Iris pigment epithelial cell (primary cell): Measurements from ENCODE around the gene ZNG1B.
"Not testable (repeated sequence)": the region's sequence is repeated elsewhere in the genome, so short reads cannot be mapped to it uniquely, and the experiment has no call there.

Experiments used
- DNase-seq: peaks from one replicate; pipeline ENCODE4 v3.0.0-alpha.2; 2011; ENCODE audit warnings: low read depth

Gene ZNG1B

DNA sequence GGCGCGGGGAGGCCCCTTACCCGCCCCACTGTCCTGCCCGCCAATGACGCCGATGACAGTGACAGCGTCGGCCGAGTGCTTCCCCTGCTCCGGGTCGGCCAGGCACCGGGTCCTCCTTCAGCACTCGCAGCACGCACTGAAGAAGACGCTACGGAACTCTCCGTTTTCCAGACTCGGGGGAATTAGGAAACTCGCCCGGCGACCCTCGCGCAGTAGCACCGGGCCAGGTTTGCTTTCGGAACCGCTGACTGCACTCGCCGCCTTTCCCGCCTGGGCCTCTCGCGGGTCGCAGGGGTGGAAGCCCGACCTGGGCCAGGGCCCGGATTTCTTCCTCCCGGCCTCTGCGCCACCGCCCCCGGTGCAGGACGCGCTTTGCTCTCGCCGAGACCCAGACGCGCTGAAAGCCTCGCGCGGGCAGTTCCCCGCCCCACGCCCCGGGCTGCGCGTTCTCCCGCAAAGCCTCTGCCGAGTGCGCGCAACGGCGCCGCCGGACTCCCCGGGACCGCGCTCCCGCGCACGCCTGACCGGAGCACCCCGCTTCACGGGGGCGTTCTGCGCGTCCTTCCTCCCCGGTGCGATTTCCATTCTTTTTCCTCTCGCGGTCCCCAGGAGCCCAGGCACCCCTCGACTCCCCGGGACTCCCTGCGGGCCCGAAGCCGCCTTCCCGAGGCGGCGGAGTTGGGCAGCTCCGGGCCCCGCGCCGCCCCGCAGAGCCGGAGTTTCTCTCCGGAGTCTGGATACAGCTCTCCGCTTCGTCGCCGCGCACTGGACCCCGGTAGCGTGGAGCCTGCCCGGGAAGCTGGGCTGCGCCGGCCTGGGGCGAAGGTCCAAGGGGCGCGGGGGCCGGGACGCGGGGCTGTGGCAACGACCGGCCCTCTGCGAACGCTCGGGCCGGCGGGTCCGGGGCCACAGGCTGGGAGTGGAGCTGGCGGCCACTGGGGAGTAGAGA is 65.9 kb downstream of the ZNG1B start:
- peak; percentile 8 for DNase-seq

DNA sequence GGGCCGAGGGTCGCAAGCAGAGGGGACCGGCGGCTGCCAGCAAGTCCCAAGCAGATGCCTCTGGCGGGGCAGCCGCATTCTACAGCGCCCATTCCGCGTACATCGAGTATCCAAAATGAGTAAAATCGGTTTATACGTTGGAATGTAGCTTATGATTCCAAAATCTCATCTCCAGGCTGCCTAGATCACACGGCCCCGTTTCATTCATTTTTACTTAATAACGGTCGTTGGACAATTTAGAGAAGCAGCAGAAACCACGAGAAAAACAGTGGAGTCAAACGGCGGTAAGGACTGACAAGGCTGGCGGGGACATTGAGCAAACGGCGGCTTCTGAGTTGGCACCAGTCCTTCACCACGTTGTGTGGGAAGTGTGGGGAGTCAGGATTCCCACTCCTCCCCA is 66.6 kb downstream of the ZNG1B start:
- DNase-seq, result not testable (repeated sequence)

DNA sequence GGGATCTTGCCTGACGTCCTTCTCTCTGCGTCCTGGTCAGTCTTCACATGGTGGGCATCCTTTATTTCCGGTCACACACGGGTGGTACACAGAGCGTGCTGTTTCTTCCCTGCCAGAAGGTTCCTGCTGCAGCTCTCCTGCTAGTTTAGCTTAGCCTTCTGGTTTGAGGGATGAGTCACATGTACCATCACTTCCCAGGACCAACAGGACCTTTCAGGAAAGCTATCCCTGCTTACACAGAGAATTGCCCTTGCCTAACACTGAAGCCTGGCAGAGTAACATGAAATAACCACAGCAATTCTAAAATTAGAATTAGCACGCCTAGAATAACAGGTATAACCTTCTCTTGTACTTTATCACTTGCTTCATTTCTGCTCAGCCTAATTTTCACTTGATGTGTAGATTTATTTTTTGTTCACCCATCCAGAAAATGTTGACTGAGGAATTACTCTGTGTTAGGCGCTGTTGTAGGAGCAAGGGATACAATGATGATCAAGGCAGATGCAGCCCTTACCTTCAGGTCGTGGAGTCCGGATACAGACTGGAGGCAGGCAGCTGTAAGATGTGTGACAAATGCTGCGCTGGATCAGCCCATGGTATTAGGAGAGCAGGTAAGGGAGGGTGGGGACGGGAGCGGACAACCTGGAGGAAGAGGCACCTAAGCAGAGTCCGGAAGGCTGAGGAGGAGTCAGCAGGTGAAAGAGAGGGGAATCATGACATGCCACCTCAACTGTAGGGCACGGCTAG is 70.1 kb downstream of the ZNG1B start:
- not testable (repeated sequence) for DNase-seq

DNA sequence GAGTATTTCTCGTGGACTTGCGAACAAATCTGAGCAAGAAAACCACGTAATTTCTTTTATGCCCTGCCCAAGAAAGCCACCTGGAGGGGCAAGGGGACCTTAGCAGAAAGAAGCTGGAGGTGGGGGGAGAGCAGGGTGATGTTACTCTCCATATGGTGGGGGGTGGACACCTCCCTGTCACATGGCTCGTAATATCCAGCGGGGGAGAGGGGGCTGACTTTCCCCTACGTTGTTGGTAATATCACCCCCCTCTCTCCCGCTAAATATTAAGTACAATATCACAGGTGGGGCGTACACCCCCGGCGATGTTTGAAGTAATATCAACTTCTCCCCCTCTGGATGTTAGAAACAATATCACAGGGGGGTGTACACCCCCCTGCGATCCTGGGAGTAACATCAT is 70.7 kb downstream of the ZNG1B start:
- DNase-seq, result not testable (repeated sequence)

DNA sequence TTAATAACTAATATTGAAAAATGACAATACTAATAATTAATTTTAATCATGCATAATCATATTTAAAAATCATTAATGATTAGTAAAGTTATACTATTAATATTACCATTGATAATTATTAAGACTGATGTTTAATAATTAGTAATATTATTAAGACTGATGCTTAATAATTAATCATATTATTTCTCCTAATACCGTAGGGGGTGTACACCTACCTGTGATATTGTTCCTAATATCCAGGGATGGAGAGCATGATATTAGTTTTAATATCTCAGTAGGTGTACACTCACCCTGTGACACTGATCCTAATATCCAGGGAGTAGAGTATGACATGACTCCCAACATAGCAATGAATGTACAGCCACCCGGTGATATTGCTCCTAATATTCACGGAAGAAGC is 73.4 kb downstream of the ZNG1B start:
- not testable (repeated sequence) for DNase-seq

DNA sequence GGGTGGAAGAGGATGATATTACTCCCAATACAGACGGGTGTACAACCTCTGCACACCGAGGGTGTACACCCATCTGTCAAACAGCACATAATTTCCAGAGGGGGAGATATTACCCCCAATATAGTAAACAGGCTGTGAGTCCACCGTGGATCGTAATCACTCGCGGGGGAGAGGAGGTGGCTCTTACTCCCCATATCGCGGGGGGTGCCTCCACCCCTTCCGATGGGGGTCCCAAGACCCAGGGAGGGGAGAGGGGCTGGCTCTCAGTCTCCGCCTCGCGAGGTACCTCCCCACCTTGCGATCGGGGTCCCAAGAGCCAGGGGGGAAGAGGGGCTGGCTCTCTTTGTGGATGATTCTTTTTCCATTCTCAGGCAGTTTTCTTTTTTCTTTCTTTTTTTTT is 74.4 kb downstream of the ZNG1B start:
- DNase-seq, result not testable (repeated sequence)

DNA sequence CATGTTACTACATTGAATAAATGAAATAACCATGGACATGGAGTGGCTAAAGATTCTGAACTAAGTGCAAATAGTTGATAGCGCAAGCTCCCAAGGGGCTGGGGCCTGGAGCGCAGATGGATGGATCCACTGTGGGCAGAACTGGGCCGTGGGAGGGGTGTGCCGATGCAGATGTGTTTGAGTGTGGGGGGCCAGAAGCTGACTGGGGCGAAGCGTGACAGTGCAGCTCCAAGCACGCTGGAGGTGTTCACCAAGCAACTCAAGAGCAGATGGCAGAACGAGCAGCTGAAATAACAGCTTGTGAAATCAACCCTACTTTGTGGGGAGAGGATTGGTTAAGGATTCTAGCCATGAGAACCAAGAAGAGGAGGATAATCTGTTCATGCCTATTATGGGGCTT is 78.0 kb downstream of the ZNG1B start:
- DNase-seq, result not testable (repeated sequence)

DNA sequence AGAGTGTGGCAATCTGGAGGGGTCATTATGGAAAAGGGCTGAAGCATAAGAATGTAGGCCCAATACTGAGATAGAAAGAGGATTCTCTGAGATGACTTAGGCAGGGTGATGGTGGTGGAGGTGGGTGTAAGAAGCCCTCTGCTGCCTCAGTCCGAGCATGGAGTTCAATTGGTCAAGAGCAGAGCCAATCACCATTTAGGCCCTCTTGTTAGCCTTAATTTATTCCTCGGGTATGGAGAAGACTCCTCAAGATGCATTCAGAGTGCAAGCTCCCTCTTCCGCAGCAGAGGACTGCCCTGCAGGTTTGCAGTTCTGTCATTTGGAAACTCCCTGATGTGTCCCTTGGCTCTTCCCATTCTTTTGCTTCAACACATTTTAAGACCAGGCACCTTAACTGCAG is 78.5 kb downstream of the ZNG1B start:
- DNase-seq, result not testable (repeated sequence)

DNA sequence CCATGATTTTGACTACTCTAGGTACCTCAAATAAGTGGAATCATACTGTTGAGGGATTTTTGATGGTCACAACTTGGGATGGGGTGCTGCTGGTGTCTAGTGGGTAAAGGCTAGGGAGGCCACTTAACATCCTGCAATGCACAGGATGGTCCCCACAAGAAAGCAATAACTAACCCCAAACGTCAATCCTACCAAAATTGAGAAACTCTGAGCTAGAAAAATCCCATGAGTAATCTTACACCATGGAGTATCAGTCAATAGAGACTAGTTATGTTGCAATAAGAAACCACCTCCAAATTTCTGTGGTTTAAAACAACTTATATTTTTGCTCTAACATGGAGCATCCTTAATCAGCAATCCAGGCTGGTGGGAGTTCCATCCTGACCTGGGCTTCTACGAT is 79.5 kb downstream of the ZNG1B start:
- not testable (repeated sequence) for DNase-seq

DNA sequence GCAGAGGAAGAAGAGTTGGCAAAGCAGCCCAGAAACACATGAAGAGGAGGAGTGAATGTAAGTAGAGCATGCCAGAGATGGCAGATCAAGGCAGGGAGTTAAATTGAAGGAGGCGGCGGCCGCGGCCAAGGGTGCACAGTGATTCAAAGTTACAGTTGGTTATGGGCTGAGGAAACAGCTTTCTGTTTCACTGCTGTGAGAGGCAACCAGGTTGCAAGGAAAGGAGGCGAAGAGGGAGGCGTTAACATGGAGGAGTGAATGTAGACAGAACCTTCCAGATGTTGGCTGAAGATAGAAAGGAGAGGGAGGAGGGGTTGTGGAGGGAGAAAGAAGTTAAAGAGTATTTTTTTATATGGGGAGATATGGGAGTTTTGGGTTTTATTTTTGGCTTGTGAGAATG is 83.3 kb downstream of the ZNG1B start:
- DNase-seq, result not testable (repeated sequence)

DNA sequence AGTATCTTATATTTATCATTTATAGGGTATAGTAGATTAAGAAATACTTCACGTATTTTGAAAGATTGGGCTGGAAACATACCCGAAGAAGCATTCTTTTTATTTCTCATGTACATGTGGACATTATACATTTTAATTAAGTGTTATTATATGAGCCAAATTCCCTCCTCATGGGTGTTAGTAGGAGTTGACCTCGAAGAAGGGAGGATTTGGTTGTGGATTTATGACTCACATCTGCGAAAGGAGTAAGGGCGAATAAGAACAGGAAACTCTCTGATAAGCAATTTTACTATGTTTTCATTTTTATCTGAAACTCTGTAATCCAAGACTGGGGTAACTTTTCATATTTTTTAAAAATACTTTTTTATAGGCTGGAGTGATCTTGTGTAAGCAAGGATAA is 84.0 kb downstream of the ZNG1B start:
- not testable (repeated sequence) for DNase-seq

DNA sequence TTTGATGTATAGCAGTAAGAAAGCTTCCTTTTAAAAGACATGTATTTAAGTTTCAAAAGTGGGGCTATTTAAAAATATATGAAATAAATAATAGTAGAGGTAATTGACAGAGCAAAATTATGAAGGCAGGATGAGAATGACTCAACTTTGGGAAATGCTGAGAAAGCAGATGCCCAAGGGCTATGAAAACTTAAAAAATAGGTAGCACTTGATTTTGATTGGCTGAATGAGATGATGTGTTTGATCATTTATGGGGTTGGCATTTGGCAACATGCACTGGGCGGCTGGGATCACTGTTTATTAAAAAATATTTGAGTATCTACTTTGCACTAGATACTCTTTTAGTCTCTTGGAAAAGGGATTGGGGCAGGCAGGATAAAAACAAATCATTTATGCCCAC is 87.5 kb downstream of the ZNG1B start:
- DNase-seq, result not testable (repeated sequence)

DNA sequence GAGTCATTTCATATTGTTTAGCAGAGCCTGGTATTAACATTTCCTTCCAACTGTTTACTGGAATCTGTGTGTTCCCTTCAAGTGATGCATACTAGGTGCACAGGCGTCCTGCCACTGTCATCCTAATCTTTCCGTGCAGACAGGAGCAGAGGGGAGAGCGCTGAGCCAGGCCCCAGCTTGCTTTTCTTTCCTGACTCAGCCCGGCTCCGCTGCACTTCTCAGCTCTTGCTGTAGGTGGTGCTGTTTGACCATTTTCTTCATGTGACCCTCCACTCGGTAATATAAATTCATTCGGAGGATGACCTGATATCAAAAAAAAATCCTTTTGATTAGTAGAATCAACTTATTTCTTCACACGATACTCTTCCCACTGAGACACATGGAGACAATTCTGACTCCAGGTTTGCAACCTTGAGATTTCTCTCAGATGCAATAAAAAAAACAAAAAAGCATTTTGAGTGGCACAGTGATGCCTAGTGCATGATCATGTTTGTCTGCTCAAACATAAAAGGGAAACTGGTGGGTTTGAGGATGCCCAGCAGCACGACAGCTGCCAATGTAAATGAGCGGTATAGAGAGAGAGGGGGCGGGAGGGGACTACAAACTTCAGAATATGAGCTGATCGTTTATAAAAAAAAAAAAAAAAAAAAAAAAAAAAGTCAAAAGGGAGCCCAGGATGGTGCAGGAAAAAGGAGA is 90.0 kb downstream of the ZNG1B start:
- DNase-seq, result not testable (repeated sequence)

DNA sequence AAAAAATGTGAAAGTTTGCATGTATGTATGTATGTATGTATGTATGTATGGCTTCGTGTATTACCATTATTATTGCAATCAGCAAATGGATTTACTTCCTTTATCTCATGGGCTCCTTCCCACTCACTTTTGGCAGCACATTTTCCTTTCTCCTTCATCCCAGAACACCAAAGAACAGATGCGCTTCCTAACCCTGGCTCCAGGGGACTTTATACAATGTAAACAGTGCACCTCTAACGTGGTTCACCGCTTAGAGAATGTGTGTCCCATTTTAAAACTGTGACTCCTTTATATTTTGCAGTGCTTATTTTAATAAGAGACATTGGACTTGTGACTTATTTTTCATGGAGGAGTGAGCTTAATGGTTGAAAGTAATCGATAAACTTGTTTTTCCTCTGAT is 90.6 kb downstream of the ZNG1B start:
- not testable (repeated sequence) for DNase-seq

DNA sequence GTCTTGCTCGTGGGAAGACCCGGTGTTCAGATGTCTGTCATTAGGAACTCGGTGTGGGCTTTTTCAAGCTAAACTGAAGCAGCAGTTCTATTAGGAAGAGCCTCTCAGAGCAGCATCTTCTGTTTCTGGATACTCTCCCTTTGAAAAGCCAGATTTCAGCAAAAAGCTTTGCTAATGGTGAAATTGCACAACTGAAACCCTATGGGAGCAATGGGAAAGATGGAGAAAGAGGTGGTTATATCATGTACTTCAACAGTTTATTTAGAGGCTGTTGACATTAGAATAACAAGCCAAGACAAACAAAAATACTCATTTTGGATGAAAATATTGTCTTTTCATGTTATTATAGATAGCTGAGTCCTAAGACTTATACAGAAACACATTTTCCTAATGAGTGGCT is 91.4 kb downstream of the ZNG1B start:
- not testable (repeated sequence) for DNase-seq

DNA sequence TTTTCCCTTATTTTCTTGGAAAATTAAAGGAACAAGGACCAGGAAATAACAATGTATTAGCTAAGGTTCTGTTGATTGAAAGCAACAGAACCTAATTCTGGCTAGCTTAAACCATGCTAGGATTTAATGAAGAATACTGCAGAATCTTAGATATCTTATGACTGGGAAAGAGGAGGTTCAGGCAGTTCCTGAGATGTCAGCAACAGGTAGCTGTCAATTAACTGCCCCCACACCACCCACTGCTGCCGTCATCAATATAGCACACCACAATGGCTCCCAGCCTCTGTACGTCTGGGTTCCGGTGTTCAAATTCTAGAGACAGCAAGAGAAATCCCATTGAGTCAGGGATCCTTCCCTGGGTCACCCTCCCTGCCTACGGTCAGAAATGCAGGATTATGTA is 95.5 kb downstream of the ZNG1B start:
- not testable (repeated sequence) for DNase-seq

DNA sequence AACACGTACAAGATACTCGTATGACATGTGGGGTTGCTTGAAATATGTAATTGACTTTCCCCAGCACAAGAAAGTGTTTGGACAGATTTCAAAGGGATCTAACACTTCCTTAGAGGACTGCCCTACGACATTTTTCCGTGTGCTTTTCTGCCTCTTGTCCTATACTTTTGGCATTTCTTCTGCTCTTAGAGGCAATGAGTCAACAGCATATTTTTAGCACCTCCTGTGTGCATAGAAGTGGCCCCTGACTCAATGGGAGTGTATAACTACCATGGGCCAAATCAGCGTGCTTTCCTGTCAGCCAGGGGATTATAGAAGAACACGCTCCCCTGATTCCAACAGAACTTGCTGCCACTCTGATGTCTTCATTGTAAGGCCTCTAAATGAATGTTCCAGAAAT is 99.1 kb downstream of the ZNG1B start:
- not testable (repeated sequence) for DNase-seq

DNA sequence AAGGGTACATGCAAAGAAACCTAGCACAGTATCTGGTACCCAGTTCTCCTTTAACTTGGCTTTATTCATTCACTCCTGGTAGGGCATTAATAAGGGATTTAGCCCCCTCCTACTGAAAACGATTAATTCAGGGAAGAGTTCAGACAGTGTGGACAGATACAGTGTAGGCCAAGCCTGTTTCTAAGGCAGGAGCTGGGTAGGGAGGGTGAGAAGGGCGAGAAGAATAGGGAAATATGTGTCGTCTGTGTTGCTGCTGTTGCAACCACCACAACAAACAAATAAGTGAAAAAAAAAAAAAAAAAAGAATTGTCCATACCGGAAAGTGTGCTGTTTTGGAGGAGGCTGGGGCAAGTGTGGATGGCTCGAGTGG is 103.3 kb downstream of the ZNG1B start:
- DNase-seq, result not testable (repeated sequence)

DNA sequence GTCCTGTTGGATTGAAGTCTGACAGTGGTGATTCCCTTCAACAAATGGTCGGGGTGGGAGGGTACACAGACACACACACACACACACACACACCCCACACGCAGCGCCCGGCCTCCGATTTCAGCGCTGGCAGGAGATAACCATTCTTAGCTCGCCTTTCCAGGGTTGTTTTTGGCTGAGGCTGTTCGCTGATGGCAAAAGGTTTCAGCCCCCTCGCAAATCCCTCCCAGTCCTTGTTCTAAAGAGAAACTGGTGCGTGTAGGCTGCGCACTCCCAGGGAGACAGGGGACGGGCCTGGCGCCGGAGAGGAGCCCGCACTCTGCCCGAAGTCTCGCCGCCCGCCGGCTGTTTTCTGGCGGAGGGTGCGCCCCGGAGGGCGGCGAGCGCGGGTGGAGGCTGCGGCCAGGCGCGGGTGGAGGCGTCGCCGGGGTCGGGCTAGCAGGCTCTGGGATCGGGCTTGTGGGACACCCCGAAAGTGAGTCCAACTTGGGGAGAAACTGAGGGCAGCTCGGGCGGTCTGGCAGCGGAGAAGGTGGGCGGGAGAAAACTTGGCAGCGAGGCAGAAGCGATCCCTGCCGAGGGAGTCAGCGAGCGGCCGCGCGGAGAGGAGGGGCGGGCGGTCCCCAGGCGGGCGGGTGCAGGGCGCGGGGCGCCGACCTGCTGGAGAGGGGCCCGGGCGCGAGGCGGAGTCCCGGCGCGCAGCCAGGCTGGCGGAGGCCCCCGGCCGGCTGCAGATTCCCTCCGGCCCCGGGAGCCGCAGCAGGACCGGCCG is 103.9 kb downstream of the ZNG1B start:
- DNase-seq, result peak; percentile 13

DNA sequence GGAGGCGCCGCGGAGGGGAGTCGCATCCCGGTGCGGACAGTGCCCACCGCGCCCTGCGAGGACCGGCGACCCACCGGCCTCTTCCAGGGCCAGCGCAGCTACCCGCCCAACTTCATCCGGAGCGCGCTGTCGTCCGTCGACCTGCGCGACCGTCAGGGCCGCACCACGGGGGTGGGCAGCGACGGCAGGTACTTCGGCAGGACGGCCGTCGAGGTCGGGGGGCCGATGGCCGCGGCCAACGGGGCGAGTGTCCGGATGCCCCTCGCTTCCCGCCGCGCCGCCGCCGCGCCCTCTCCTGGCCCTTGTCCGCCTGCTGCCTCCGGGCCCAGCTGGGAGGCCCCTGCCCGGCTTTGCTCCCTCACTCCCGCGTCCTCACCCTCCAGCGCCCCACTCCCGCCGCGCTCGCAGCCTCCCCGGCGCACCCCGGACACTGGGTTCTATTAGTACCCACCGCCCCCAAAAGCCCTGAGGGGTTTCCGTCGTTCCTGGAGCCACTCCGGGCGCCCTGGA is 104.5 kb downstream of the ZNG1B start:
- DNase-seq, result not testable (repeated sequence)

DNA sequence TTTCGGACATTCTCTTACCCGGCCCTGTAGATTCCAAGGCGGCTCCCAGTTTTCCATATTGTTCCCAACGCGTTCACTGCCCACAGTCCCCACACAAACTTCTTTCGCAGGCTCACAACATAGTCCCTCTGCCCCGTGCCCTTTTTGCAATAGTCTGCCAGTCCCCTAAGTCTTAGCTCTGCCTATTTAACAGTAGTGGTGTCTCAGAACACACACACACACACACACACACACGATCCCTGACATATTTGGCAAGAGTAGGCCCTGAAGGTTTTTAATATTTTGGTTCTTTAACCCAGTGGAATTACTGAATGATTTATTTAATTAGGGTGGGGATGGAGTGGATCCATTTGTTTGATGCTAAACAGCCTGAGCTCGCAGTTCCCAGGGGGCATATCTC is 105.0 kb downstream of the ZNG1B start:
- not testable (repeated sequence) for DNase-seq
